K562 (cell line): ENCODE data around the gene TMCC2. TPM values are rescaled to one million over a fixed set of nuclear protein-coding genes. Genes with fewer than 3 reads are reported as not detected.

Source experiments
- ATAC-seq: fragments of 200-7000 bp; cut with Tn5 transposase; 3 replicates; pipeline ENCODE4 v1.9.1; 2020; ENCODE audit warnings: moderate library complexity
- BruUV-seq: library from RNA; stranded (reverse); fragments of 400-500 nt; replicated peaks from 2 replicates; lab custom pipeline; 2021; lab: Mats Ljungman, UMichigan
- CTCF ChIA-PET: fragments of 300-600 bp; formaldehyde crosslinking; extraction: SDS; loops from one replicate; lab custom pipeline; 2021; ENCODE audit warnings: low intra/inter-chr PET ratio; lab: Yijun Ruan, JAX
- POLR2A ChIA-PET: fragments of 300-600, 350-650 bp; sonication (Branson Sonifier 250); formaldehyde crosslinking; extraction: SDS; loops from one replicate; lab custom pipeline; 2021; ENCODE audit warnings: antibody characterized with exemption, inconsistent platforms; lab: Yijun Ruan, JAX
- DNase-seq, 4 experiments: peaks; one replicate each; pipeline versions ENCODE4 v3.0.0 to v3.0.0-alpha.2; 2011 to 2018; ENCODE audit warnings: low spot score in 3 of 4, mixed read lengths in 3 of 4; ENCODE audit errors: extremely low read depth in 1 of 4
- FAIRE-seq: peaks from 2 replicates; lab custom pipeline; 2011; peaks lifted over from hg19 to GRCh38; lab: Jason Lieb, UNC
- H2AFZ ChIP-seq: 2 replicates; pipeline ENCODE4 v1.6.0; 2011; ENCODE audit warnings: low read depth, low read length, control low read depth, inconsistent platforms
- H3K27ac ChIP-seq: fragments of 200-600 bp; 3 replicates; pipeline ENCODE4 v1.8.0; 2011; ENCODE audit warnings: low read depth, mild to moderate bottlenecking, control low read depth, inconsistent platforms, low read length, moderate library complexity, mixed read lengths; ENCODE audit errors: extremely low read depth
- H3K27me3 ChIP-seq, 2 experiments: fragments of 300-600 bp in 1 of 2; 2 replicates in 1 of 2; 3 replicates in 1 of 2; pipeline versions ENCODE4 v1.6.0 to v1.8.0; 2011; ENCODE audit warnings: inconsistent platforms in 2 of 2, low read length in 2 of 2, mild to moderate bottlenecking in 1 of 2, mixed read lengths in 1 of 2, moderate library complexity in 1 of 2; ENCODE audit not compliant: control insufficient read depth in 2 of 2, insufficient read depth in 2 of 2
- H3K36me3 ChIP-seq: fragments of 300-600 bp; 3 replicates; pipeline ENCODE4 v1.8.0; 2011; ENCODE audit warnings: mild to moderate bottlenecking, low read length, inconsistent platforms; ENCODE audit not compliant: control insufficient read depth, insufficient read depth
- H3K4me1 ChIP-seq, 2 experiments: fragments of 200-600 bp in 1 of 2; replicated peaks in 1 of 2; 2 replicates in 1 of 2; 3 replicates in 1 of 2; pipeline versions ENCODE4 v1.5.1 to v1.8.0; 2011; ENCODE audit warnings: inconsistent platforms in 2 of 2, low read length in 2 of 2, mild to moderate bottlenecking in 1 of 2, mixed read lengths in 1 of 2, moderate library complexity in 1 of 2; ENCODE audit not compliant: control insufficient read depth in 2 of 2, insufficient read depth in 2 of 2
- H3K4me2 ChIP-seq: 2 replicates; pipeline ENCODE4 v1.6.1; 2011; ENCODE audit warnings: low read length, control low read depth, inconsistent platforms, mixed read lengths; ENCODE audit not compliant: insufficient read depth
- H3K4me3 ChIP-seq: fragments of 200-600 bp; sonication (generic), shearing (Covaris generic); 2 replicates; pipeline ENCODE4 v1.5.1; 2016; ENCODE audit warnings: control low read depth, inconsistent platforms
- H3K79me2 ChIP-seq: fragments of 200-600 bp; 3 replicates; pipeline ENCODE4 v1.8.0; 2011; ENCODE audit warnings: low read length, inconsistent platforms; ENCODE audit not compliant: control insufficient read depth, insufficient read depth
- H3K9ac ChIP-seq, 2 experiments: 2 replicates each; pipeline versions ENCODE4 v1.6.0 to v1.6.1; 2011; ENCODE audit warnings: low read depth in 2 of 2, low read length in 2 of 2, control low read depth in 1 of 2, inconsistent platforms in 1 of 2, mild to moderate bottlenecking in 1 of 2, mixed read lengths in 1 of 2; ENCODE audit not compliant: insufficient read depth in 1 of 2
- H3K9me1 ChIP-seq: one replicate; pipeline ENCODE4 v1.6.0; 2011; ENCODE audit warnings: inconsistent platforms, mild to moderate bottlenecking, low read length, moderate library complexity; ENCODE audit not compliant: control insufficient read depth, insufficient read depth
- H3K9me3 ChIP-seq: replicated peaks from 2 replicates; pipeline ENCODE4 v1.5.1; 2011; ENCODE audit warnings: low read depth, low read length, inconsistent platforms; ENCODE audit not compliant: control insufficient read depth, insufficient read depth
- H4K20me1 ChIP-seq: replicated peaks from 2 replicates; pipeline ENCODE4 v1.6.1; 2011; ENCODE audit warnings: low read length, inconsistent platforms, mixed read lengths; ENCODE audit not compliant: control insufficient read depth, insufficient read depth
- CEBPB ChIP-seq: fragments of 450-650 bp; IDR thresholded peaks from 2 replicates; pipeline ENCODE4 v1.6.1; 2016; ENCODE audit warnings: missing genetic modification characterization, missing compliant biosample characterization
- GABPB1 ChIP-seq: sonication (generic); formaldehyde crosslinking; IDR thresholded peaks from 2 replicates; pipeline ENCODE4 v1.8.0; 2022; ENCODE audit warnings: mild to moderate bottlenecking, missing genetic modification reagents
- HMGN3 ChIP-seq: IDR thresholded peaks from 2 replicates; pipeline ENCODE4 v1.6.1; 2011; ENCODE audit warnings: borderline replicate concordance, low read depth, mild to moderate bottlenecking, mixed read lengths, low read length; ENCODE audit not compliant: insufficient read length; ENCODE audit errors: extremely low read depth
- NR3C1 ChIP-seq: sonication (generic); formaldehyde crosslinking; IDR thresholded peaks from 2 replicates; pipeline ENCODE4 v1.8.1; 2022; ENCODE audit warnings: missing genetic modification reagents
- PRDM10 ChIP-seq: fragments of 450-650 bp; IDR thresholded peaks from 2 replicates; pipeline ENCODE4 v1.6.1; 2018; ENCODE audit not compliant: partially characterized antibody
- SRF ChIP-seq, 2 experiments: fragments of 250-450, 450-650 bp in 1 of 2; sonication (Bioruptor Pico) in 1 of 2; sonication (generic) in 1 of 2; formaldehyde crosslinking; IDR thresholded peaks; 2 replicates each; pipeline versions ENCODE4 v1.5.0 to v1.5.1; 2020 to 2022; ENCODE audit warnings: mild to moderate bottlenecking in 1 of 2, missing genetic modification reagents in 1 of 2
- ZMIZ1 ChIP-seq, 2 experiments: fragments of 150-350 bp in 1 of 2; IDR thresholded peaks; 2 replicates each; pipeline ENCODE4 v1.6.1; 2012 to 2016; ENCODE audit warnings: low read depth in 2 of 2, low read length in 2 of 2, mild to moderate bottlenecking in 1 of 2, moderate library complexity in 1 of 2
- ZNF561 ChIP-seq: fragments of 450-650 bp; formaldehyde crosslinking; conservative IDR thresholded peaks from 2 replicates; pipeline ENCODE4 v1.4.0; 2020; ENCODE audit warnings: mild to moderate bottlenecking, moderate library complexity
- ZNF592 ChIP-seq: fragments of 450-650 bp; IDR thresholded peaks from 2 replicates; pipeline ENCODE4 v1.6.1; 2017; ENCODE audit warnings: antibody characterized with exemption, mild to moderate bottlenecking
- WGBS: fragments of 100-300 bp; shearing (Covaris generic); methylation state at CpG from one replicate; pipeline ENCODE4 v1.1.6; 2016; ENCODE audit warnings: low coverage, mixed read lengths; ENCODE audit not compliant: insufficient coverage; ENCODE audit errors: missing lambda C conversion rate; 5-methylcytosine and 5-hydroxymethylcytosine counted together
- in situ Hi-C: fragments of 300-500 bp; cut with MboI; formaldehyde crosslinking; loops from 4 replicates; pipeline ENCODE4 v1.15.0; 2018; ENCODE audit warnings: inconsistent platforms, mixed read lengths
- intact Hi-C: fragments of 100-400 bp; cut with micrococcal nuclease; formaldehyde crosslinking; loops from 2 replicates; pipeline ENCODE4 v1.14.2; 2022
- polyA plus RNA-seq, 8 experiments: library from polyadenylated mRNA; depleted of rRNA in 4 of 8; stranded (reverse) in 5 of 8; unstranded in 3 of 8; fragments of >200 nt; fragmentation: Nextera tagmentation in 2 of 8; fragmentation: Illumina TruSeq in 1 of 8; extraction: Ambion mirVana in 2 of 8; extraction: Trizol in 1 of 8; gene quantifications; 2 replicates each; pipeline versions ENCODE4 v1.2.1 to v1.2.3, GENCODE V29; 2011 to 2014; ENCODE audit warnings: inconsistent platforms in 1 of 8, missing spikeins in 1 of 8
- total RNA-seq, 7 experiments: library from RNA; depleted of rRNA in 6 of 7; stranded (reverse); fragments of >200 nt in 6 of 7; fragmentation: Illumina TruSeq in 2 of 7; extraction: Trizol in 2 of 7; gene quantifications; 2 replicates each; pipeline versions ENCODE4 v1.2.1 to v1.2.3, GENCODE V29; 2011 to 2021; ENCODE audit warnings: low replicate concordance in 1 of 7

The TMCC2 gene
- total and polyA plus RNA-seq, 9 of the 15 experiments (the other 6 are each of a cell fraction or from before 2014, with no cell fraction given) = 0.06 to 1.8 (median 0.98) TPM

- intact Hi-C loops = loop anchor here (5.0 kb wide), 2 partner anchors 42 to 57 kb away; no protein-coding TSS in a partner anchor
- peak overlapping the region; percentile 69 for H2AFZ ChIP-seq
- no peak for TF ChIP-seq ZNF561 (CRISPR knock-in tag)
- peak; percentile 81 for TF ChIP-seq CEBPB
- no peak for TF ChIP-seq ZNF592
- TF ChIP-seq GABPB1 = 0 out of 2 replicates have a peak, but pooled peaks have one; percentile 37
- 0 out of 4 replicates have a peak, but pooled peaks of 1 of the 2 experiments have one; percentile 38 for TF ChIP-seq SRF (CRISPR knock-in tag; IDR thresholded peaks at IDR 0.05)
- peak; percentile 27 for TF ChIP-seq PRDM10
- TF ChIP-seq NR3C1 (CRISPR knock-in tag) = no peak
- no peak for TF ChIP-seq HMGN3
- TF ChIP-seq ZMIZ1 (IDR thresholded peaks at IDR 0.05; ENCODE audit: low read depth in 2 of 2, low read length in 2 of 2) = 0 out of 4 replicates have a peak, but pooled peaks of 1 of the 2 experiments have one; percentile 14
These were observed 13.0 kb upstream of the TMCC2 start for GRCh38 chr1:205214756-205215155.

More at GRCh38 chr1:205214756-205215155, 13.0 kb upstream of the TMCC2 start:
- no peak for DNase-seq
- no TSS peak for BruUV-seq
- H3K36me3 ChIP-seq = no peaks in the 10 kb centered on the region
- no peak for FAIRE-seq
- no peak overlapping the region for H3K27ac ChIP-seq
- H3K27me3 ChIP-seq = no peaks in the 10 kb centered on the region
- H3K4me2 ChIP-seq = no peak overlapping the region; the same call in 1 of the 2 replicates
- H3K9me3 ChIP-seq = no peaks in the 10 kb centered on the region
- H3K79me2 ChIP-seq = peaks cover 16% of the 10 kb centered on the region
- H3K4me1 ChIP-seq = peaks cover 14 to 28% of the 10 kb centered on the region in 2 experiments
- ChIA-PET POLR2A (interaction anchor here (0.6 to 2.1 kb wide), 3 partner anchors 10 to 142 kb away, joined by 3 to 7 read pairs (median 5); no protein-coding TSS in a partner anchor), CTCF (interaction anchor here (0.7 kb wide), 1 partner anchor 22 kb away, joined by 4 read pairs; no protein-coding TSS in a partner anchor)
- 18% methylated on average over 1 of the region's 1 CpG for WGBS
- no peak for ATAC-seq
- no peaks in the 10 kb centered on the region for H4K20me1 ChIP-seq
- in situ Hi-C loops = no loop called here
- no peak overlapping the region for H3K9ac ChIP-seq
- no peak overlapping the region for H3K4me3 ChIP-seq
- H3K9me1 ChIP-seq = no peaks in the 10 kb centered on the region
